Heart left ventricle (tissue), 16 donors: Measurements from ENCODE around the gene DKC1. TPM values are rescaled to one million over a fixed set of nuclear protein-coding genes. Genes with fewer than 3 reads are reported as not detected.
A peak's percentile ranks its signal among the peaks of the same experiment; 100 is the strongest.

Experiments
- ATAC-seq, 4 donors: fragments of 200-7000 bp; cut with Tn5 transposase; one replicate each; pipeline ENCODE4 v1.9.1; 2020 to 2022; ENCODE audit warnings: moderate library complexity in 4 of 4, mild to moderate bottlenecking in 3 of 4, moderate number of reproducible peaks in 1 of 4
- DNase-seq, 5 donors: peaks; one replicate each; pipeline ENCODE4 v3.0.0-alpha.2; 2020
- H3K27ac ChIP-seq, 12 donors: fragments of 200-600 bp; sonication (generic) in 4 of 12; one replicate each; pipeline versions ENCODE4 v1.5.0 to v1.8.0; 2016 to 2022; ENCODE audit warnings: mild to moderate bottlenecking in 2 of 12
- H3K27me3 ChIP-seq, 9 donors: fragments of 200-600 bp; sonication (generic) in 2 of 9; one replicate each; pipeline versions ENCODE4 v1.5.1 to v1.8.0; 2016 to 2022; ENCODE audit warnings: mild to moderate bottlenecking in 3 of 9
- H3K36me3 ChIP-seq, 9 donors: fragments of 200-600 bp; sonication (generic) in 2 of 9; one replicate each; pipeline versions ENCODE4 v1.5.0 to v1.8.0; 2018 to 2022; ENCODE audit warnings: mild to moderate bottlenecking in 2 of 9
- H3K4me1 ChIP-seq, 12 donors: fragments of 200-600 bp; sonication (generic) in 4 of 12; one replicate each; pipeline versions ENCODE4 v1.5.0 to v1.8.0; 2016 to 2022; ENCODE audit warnings: mild to moderate bottlenecking in 3 of 12
- H3K4me3 ChIP-seq, 12 donors: fragments of 200-600 bp; sonication (generic) in 4 of 12; one replicate each; pipeline versions ENCODE4 v1.5.0 to v1.8.0; 2017 to 2022; ENCODE audit warnings: mild to moderate bottlenecking in 9 of 12, moderate library complexity in 4 of 12
- H3K9me3 ChIP-seq, 12 donors: fragments of 200-600 bp; sonication (generic) in 4 of 12; one replicate each; pipeline versions ENCODE4 v1.5.0 to v1.8.0; 2016 to 2022; ENCODE audit warnings: mild to moderate bottlenecking in 1 of 12
- POLR2A ChIP-seq, 2 donors: fragments of 450-650 bp; IDR thresholded peaks; one replicate each; pipeline ENCODE4 v1.6.1; 2017; ENCODE audit warnings: antibody characterized with exemption in 2 of 2, mild to moderate bottlenecking in 2 of 2, moderate library complexity in 2 of 2
- WGBS, 4 donors: extraction: QIAGEN DNeasy Blood & Tissue Kit in 2 of 4; methylation state at CpG; one replicate each; pipeline versions ENCODE4 v1.1.5 to v1.1.7; 2013 to 2018; 5-methylcytosine and 5-hydroxymethylcytosine counted together
- intact Hi-C, 10 donors: fragments of 100-400 bp; cut with DNase I; formaldehyde crosslinking; loops; one replicate each; pipeline versions ENCODE4 v1.11.1 to v1.14.2; 2022
- polyA plus RNA-seq, 2 donors: library from polyadenylated mRNA; stranded (reverse); fragments of 200-250 nt; gene quantifications; one replicate each; pipeline ENCODE4 v1.2.3, GENCODE V29; 2013
- total RNA-seq, 9 donors: library from RNA; depleted of rRNA in 2 of 9; stranded (reverse); fragments of >200 nt in 2 of 9; fragmentation: NEBNext Ultra II Directional in 3 of 9; extraction: Animal tissue kit (Norgen Biotek cat#: 25700) in 3 of 9; gene quantifications; one replicate each; pipeline versions ENCODE4 v1.1.0 to v1.2.4, GENCODE V29; 2016 to 2023
- TF ChIP-seq, protein P1 (sequence below), 12 donors: fragments of 200-600 bp; sonication (generic) in 4 of 12; IDR thresholded peaks; one replicate each; pipeline versions ENCODE4 v1.5.0 to v1.8.0; 2018 to 2022; ENCODE audit warnings: antibody characterized with exemption in 12 of 12, mild to moderate bottlenecking in 5 of 12
- donor health status: ischemic (EF 13 %, LVEDD 7.1; RV severe dilation, severe dysfunction).
- donor health status: healthy with polysubstance abuse.
- donor health status: DM: no; HTN: yes; CAD: no.
- donor health status: DM: no; HTN: no; CAD: no.
- donor health status: ischemic (EF 25% LVEDD 6.9; RV normal size, moderate dysfunction).
- donor health status: ischemic (EF 25% LVEDD 5.7; RV mildly dilated, moderate dysfunction).
- donor health status: healthy.
- donor health status: DM: yes; HTN: yes; CAD: no.
- donor health status: ischemic (EF 35%, LVEDD 5.7; RV mildly dilated, moderate dysfunction).
- donor health status: nonischemic (EF 11% LVEDD 7.7; RV severe dilation, severe dysfunction).
- donor health status: DM: yes; HTN: yes; CAD: no.
- donor health status: PGD.
- donor health status: ischemic (EF 29% LVEDD 5.4; RV normal size, mild dysfunction).
- donor health status: nonischemic (EF 23%, LVEDD 6.1; RV moderate dilation, normal function).

DKC1 gene
- total and polyA plus RNA-seq, 11 donors = 12.9 to 31.9 (median 23.6) TPM

- peaks cover 0 to 15% (median 4%) of the 10 kb centered on the region in 12 donors for H3K4me1 ChIP-seq
- TF ChIP-seq, protein P1, sequence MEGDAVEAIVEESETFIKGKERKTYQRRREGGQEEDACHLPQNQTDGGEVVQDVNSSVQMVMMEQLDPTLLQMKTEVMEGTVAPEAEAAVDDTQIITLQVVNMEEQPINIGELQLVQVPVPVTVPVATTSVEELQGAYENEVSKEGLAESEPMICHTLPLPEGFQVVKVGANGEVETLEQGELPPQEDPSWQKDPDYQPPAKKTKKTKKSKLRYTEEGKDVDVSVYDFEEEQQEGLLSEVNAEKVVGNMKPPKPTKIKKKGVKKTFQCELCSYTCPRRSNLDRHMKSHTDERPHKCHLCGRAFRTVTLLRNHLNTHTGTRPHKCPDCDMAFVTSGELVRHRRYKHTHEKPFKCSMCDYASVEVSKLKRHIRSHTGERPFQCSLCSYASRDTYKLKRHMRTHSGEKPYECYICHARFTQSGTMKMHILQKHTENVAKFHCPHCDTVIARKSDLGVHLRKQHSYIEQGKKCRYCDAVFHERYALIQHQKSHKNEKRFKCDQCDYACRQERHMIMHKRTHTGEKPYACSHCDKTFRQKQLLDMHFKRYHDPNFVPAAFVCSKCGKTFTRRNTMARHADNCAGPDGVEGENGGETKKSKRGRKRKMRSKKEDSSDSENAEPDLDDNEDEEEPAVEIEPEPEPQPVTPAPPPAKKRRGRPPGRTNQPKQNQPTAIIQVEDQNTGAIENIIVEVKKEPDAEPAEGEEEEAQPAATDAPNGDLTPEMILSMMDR (IDR thresholded peaks at IDR 0.05) = no peak
- peak in 1 of 2 donors; percentile 64 for TF ChIP-seq POLR2A (IDR thresholded peaks at IDR 0.05)
- DNase-seq = peak; percentile 74 to 86 (median 77)
- intact Hi-C loops = loop anchor here in 1 of 10 donors (2.0 kb wide), 1 partner anchor 42 kb away; the partner anchor contains the start of gene DKC1
- H3K27ac ChIP-seq = peak within 1 kb of the TSS; percentile 1 to 88 (median 71)
- H3K36me3 ChIP-seq = no peaks in the 10 kb centered on the region
- peaks cover 0 to 14% (median 0%) of the 10 kb centered on the region in 9 donors for H3K27me3 ChIP-seq
- no peaks in the 10 kb centered on the region for H3K9me3 ChIP-seq
- peak; percentile 95 to 99 (median 99) for ATAC-seq
- 0 to 44% (median 13%) methylated on average over 25 to 65 of the region's 65 CpGs for WGBS, 4 donors
- H3K4me3 ChIP-seq = peak within 1 kb of the TSS; percentile 43 to 93 (median 69)
Measured at GRCh38 chrX:154804957-154805695, 42.5 kb downstream of the DKC1 start, which contains the start of gene MPP1. Gene MPP1, minus strand, starts transcription at chrX:154805485. Its CDS starts 112 bp downstream, at chrX:154805373.

DNA sequence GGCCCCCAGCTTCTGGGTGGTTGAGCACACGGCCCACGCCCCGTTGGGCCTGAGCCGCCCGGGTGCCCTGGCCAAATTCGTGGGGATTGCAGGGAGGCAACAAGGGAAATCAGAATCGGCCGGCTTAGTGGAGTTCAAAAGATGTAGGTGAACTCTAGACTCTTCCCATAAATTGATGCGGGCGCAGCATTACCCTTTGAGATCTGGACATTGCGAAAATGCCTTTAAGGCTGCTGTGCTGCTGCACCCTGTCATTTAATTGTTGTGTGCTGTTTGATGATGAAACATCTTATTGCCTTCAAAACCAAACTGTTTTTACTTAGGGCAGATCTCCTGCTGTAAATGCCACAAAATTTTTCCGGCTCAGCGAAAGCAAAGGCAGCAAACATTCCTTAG is 43.0 kb downstream of the DKC1 start:
- TF ChIP-seq POLR2A (IDR thresholded peaks at IDR 0.05) = no peak
- TF ChIP-seq, protein P1 (IDR thresholded peaks at IDR 0.05) = no peak

GRCh38 chrX:154806837-154807501 is 44.3 kb downstream of the DKC1 start:
- intact Hi-C loops = loop anchor here in 1 of 10 donors (2.0 kb wide), 1 partner anchor 44 kb away; the partner anchor contains the start of gene DKC1
- peaks cover 0 to 14% (median 0%) of the 10 kb centered on the region in 9 donors for H3K27me3 ChIP-seq
- 82 to 99% (median 90%) methylated on average over 5 of the region's 5 CpGs for WGBS, 4 donors
- H3K36me3 ChIP-seq = no peaks in the 10 kb centered on the region
- H3K9me3 ChIP-seq = no peaks in the 10 kb centered on the region
- peaks cover 0 to 11% (median 0%) of the 10 kb centered on the region in 12 donors for H3K4me1 ChIP-seq
- TF ChIP-seq, protein P1 (IDR thresholded peaks at IDR 0.05) = no peak
- TF ChIP-seq POLR2A (IDR thresholded peaks at IDR 0.05) = no peak
- DNase-seq = no peak
- ATAC-seq = no peak
- no peak overlapping the region for H3K27ac ChIP-seq
- no peak overlapping the region for H3K4me3 ChIP-seq

More for the DNA sequence above, 43.0 kb downstream of the DKC1 start:
- peak overlapping the region; percentile 1 to 88 (median 71) for H3K27ac ChIP-seq
- peak overlapping the region; percentile 43 to 93 (median 69) for H3K4me3 ChIP-seq
- H3K9me3 ChIP-seq = no peaks in the 10 kb centered on the region
- H3K36me3 ChIP-seq = no peaks in the 10 kb centered on the region
- intact Hi-C loops = loop anchor here in 2 of 10 donors (2.0 kb wide), 1 partner anchor 43 kb away; the partner anchor contains the start of gene DKC1 (in 2 of the 2)
- WGBS, 4 donors = 5 to 49% (median 29%) methylated on average over 13 of the region's 13 CpGs
- no peak for DNase-seq
- ATAC-seq = no peak
- peaks cover 0 to 14% (median 0%) of the 10 kb centered on the region in 9 donors for H3K27me3 ChIP-seq
- H3K4me1 ChIP-seq = peaks cover 0 to 11% (median 0%) of the 10 kb centered on the region in 12 donors
